Fibroblast of skin of right biceps (primary cell): Measurements from ENCODE around the gene CACNA1F.

Experiments used
- DNase-seq: peaks from one replicate; pipeline ENCODE4 v3.0.0-alpha.2; 2013

CACNA1F gene

DNA sequence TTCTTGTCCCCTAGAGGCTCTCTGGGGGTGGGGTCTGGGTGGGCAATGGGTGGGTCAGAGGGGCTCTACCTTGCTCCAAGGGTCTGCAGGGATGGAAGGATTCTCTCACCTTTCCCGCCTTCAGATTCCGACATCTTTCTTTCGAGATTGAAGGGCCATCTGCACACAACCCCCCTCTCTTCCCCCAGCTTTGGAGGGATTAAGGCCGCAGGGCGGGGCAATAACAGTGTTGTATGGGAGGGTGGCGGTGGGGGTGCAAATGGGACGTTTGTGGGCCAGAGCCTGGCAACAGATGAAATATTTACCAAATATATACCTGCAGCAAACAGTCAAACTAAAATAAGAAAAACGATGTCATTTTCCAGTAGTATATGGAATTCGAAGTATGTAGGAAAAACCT, at the start of gene CACNA1F:
CACNA1F (minus strand) TSS at position 165 of the 400 bp plus-strand sequence; CDS start at position 134, 31 bp downstream.
- DNase-seq: no peak

- peak; percentile 29 for DNase-seq
These were observed 49.5 kb upstream of the CACNA1F start for GRCh38 chrX:49282647-49283011.

DNA sequence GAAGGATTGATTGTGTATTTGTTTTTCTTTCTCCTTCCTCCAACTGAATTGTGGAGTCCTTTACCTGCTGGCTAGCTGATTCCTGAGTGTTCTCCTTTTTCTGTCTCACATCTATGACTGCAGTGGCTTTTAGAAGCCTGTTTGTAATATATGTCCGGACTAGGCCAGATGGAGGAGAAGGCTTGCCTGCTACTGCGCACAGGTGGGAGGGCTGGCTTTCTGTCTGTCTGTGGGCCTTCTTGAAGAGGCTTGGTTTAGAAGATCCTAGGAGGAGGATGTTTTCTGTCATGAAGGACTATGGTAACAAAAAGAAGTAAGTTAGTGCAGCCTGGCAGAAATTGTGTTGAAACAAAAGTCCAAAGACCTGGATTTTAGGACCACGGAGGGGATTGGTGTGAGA, 44.9 kb upstream of the CACNA1F start:
- no peak for DNase-seq

DNA sequence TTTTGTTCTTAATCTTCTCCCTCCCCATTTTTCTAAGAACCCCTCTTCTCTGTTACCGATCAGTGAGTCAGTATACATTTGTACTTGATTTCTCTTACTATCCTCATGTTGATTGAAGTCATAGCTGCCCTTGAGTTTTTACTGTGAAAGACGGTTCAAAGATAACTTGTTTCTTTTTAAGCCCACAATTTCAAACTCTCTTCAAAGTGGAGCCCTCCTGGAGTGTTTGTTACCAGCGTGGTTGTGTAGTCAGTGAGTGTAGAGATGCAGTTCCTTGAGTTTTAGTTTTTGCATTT, 44.3 kb upstream of the CACNA1F start:
- no peak for DNase-seq

- no peak for DNase-seq
These were observed 43.8 kb upstream of the CACNA1F start for GRCh38 chrX:49276671-49277534.

DNA sequence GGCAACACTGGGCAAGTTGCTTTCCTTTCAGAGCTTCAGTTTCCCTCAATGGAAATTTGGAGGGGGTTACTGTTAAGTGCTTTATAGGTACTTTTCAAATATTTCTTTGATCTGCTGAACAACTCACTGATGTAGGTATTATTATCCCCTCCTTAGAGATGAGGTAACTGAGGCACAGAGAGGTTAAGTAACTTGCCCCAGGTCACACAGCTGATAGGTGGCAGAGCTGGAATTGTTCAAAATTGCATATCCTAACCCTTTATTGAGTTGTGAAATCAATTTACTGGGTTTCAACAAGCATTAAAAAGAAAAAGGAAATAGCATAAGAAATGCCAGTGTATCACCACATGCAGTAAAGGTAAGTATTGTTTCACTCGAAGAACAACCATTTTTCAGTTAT, 43.1 kb upstream of the CACNA1F start:
- no peak for DNase-seq

DNA sequence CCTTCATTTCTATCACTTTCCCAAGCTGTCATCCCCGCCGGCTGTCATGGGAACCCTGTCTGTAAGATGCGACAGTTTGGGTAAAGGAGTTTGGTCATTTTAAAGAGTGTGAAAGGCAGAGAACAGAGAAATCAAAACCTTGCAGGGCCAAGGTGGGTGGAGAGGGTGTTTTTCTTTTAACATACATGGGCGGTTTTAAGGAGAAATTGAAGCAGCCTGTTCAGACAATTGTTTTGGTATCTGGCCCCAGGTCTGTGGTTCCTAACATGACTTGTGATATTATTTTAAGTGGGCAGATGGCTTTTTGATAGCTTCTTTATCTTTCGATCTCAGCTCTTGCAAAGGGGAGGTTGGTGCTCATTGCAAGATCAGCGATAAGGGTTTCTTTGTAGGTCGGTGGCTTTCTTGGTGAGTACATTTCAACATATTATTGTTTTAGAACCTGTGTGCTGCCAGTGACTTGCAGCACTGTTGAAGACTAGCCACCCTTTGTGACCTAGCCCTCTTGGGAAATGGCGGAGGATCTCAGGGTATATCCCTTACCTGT, 40.1 kb upstream of the CACNA1F start:
- DNase-seq: no peak

DNA sequence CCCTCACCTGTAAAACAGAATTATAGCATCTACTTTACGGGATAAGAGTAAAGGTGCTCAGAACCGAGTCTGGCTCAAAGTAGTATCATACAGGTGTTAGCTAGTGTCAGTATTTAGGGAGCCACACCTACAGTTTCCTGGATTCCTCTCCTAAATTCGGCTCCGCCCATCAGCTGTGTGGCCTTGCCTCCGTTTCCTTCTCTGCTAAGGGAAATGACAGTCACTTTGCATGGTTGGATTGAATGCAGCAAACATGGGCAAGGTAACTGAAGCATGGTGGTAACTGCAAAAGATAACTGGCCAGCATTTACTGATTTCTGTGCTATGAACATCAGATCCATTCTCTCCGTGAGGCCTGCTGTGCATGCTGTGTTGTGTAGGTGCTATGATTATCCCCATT, 39.3 kb upstream of the CACNA1F start:
- DNase-seq: no peak

DNA sequence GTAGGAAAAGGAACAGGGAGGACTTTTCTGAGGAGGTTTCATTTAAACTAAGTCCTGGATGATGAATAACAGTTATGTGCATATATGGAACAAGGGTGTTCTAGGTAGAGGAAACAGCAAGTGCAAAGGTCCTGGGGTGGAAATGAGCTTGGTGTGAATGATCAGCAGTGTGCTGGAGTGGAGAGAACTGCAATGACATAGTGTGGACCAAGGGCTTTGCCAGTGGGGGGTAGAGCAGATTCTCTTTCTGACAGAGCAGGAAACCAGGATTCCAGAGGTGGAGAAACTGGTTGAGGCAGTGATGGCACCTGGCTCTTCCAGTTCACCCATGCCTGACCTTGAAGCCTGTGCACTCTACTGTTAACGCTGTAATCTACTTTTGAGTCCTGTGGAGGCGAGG, 38.2 kb upstream of the CACNA1F start:
- DNase-seq: no peak

DNA sequence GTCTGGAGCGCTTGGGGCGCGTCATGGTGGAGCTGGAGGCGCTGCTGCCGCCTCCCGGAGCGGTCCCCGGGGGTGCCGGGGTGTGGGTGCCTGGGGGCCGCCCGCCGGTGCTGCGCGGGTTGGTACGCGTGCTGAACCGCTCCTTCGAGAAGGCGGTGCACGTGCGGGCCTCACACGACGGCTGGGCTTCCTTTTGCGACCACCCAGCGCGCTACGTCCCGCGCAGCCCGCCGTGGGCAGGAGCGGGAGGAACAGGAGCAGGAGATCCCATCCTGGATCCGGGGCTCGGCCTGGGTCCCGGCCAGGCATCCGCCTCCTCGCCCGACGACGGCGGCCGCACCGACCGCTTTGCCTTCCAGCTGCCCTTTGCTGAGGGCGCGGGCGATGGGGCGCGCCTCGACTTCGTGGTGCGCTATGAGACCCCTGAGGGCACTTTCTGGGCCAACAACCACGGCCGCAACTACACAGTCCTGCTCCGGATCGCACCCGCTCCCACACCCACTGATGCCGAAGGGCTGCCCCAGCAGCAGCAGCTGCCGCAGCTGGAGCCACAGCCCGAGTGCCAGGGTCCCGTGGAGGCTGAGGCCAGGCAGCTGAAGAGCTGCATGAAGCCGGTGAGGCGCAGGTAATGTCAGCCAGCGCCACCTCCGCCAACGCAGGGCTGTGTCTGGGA, 37.2 kb upstream of the CACNA1F start:
- DNase-seq: peak; percentile 0

GRCh38 chrX:49269767-49270248, 36.7 kb upstream of the CACNA1F start, which contains the start of gene PPP1R3F:
Gene PPP1R3F (plus strand): TSS chrX:49269793. CDS start chrX:49269870, 77 bp downstream.
- no peak for DNase-seq

DNA sequence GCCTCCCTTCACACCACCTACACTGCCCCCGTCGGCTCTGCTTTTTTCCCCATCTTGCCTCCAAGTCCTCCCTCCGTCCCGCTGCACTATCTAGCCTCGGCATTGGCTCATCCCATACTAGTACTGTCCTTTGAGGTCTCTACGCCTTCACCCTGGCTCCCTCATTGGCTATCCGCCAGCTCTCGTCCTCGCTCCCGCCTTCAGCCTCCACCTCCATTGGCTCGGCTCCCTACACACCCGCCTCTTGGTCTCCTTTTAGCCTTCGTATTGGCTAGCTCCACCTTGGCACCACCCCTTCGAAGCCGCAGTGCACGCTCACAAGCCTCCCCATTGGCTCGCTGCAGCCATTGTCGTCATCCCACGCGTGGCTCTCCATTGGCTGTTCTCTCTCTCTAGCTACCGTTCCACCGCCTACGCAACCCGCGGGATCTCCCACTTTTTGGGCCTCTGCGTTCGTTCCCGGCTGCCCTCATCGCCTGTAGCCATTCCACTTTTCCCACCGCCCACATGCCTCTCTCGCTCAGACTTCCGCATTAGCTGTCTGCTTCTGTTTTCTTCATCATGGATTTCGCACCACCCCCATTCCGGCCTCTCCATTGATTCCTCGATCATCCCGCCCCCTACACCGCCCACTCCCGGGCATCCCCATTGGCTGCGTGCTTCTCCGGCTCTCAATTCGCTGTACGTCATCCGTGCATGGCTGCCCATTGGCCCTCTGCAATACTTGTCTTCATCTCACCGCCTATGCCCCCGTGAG, 36.0 kb upstream of the CACNA1F start:
- peak; percentile 99 for DNase-seq

- no peak for DNase-seq
These were observed 35.5 kb upstream of the CACNA1F start for GRCh38 chrX:49268702-49269009.

- no peak for DNase-seq
These were observed 33.6 kb upstream of the CACNA1F start for GRCh38 chrX:49266523-49267445.

GRCh38 chrX:49264460-49264859, 31.3 kb upstream of the CACNA1F start, which contains the start of gene FOXP3:
Gene FOXP3 (minus strand): TSS chrX:49264710. CDS start chrX:49258505, 6,205 bp downstream.
- no peak for DNase-seq

DNA sequence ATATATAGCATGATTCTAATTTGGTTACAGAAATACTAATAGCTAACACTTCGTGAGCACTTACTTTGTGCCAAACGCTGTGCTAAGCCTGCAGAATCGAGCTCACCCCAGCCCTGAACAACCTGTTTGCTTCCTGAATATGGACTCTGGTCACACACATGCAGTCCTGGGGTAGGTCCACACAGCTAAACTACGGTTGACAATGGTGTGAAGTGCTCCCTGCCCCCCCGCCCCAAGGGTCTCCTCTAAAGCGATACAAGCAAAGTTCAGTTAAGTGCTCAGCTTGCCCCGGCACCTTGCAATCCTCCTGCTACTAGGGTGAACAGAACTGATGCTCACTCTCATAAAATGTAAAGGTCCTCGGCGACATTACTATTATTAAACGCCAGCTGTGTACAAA, 30.5 kb upstream of the CACNA1F start:
- no peak for DNase-seq

DNA sequence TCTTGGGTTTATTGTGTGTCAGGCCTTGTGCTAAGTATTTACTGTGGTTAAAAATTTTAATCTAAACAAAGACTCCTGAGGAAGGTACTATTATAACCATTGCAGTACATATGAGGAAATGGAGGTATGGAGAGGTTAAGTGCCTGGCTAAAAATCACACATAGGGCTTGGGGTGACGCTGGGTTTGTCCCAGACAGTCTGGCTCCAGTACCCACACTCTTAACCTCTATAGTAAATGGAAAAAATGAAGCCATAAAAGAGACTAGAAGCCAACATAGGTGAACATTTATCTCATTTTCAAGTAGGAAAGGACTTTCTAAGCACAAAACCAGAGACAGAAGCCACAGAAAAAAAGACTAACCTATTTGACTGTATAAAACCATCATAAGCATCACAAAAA, 29.5 kb upstream of the CACNA1F start:
- no peak for DNase-seq

- DNase-seq: no peak
These were observed 27.3 kb upstream of the CACNA1F start for GRCh38 chrX:49260221-49260985.

- DNase-seq: no peak
These were observed 25.6 kb upstream of the CACNA1F start for GRCh38 chrX:49258749-49259124.

GRCh38 chrX:49257846-49258748, 25.0 kb upstream of the CACNA1F start:
- no peak for DNase-seq
